Renal cortex interstitium (tissue), 11 donors: ENCODE data around the gene RYR1. TPM values are rescaled to one million over a fixed set of nuclear protein-coding genes. Genes with fewer than 3 reads are reported as not detected.
"Not testable (repeated sequence)": the region's sequence is repeated elsewhere in the genome, so short reads cannot be mapped to it uniquely, and the experiment has no call there.

Experiments
- DNase-seq, 11 donors: peaks; one replicate each; pipeline ENCODE4 v3.0.0-alpha.2; 2013; ENCODE audit warnings: low read depth in 9 of 11, low spot score in 4 of 11; ENCODE audit errors: extremely low read depth in 1 of 11
- polyA plus RNA-seq, 3 donors: library from polyadenylated mRNA; unstranded; fragments of 120-200 nt; gene quantifications; one replicate each; pipeline ENCODE4 v1.2.1, GENCODE V29; 2013; ENCODE audit not compliant: insufficient read length in 3 of 3

The RYR1 gene
- polyA plus RNA-seq, 3 donors, result 4.4 to 7.1 (median 5.3) TPM

- DNase-seq, result peak in 7 of 11 donors; percentile 26 to 48 (median 34)
Observed at GRCh38 chr19:38543807-38544568, 110.5 kb downstream of the RYR1 start.

DNA sequence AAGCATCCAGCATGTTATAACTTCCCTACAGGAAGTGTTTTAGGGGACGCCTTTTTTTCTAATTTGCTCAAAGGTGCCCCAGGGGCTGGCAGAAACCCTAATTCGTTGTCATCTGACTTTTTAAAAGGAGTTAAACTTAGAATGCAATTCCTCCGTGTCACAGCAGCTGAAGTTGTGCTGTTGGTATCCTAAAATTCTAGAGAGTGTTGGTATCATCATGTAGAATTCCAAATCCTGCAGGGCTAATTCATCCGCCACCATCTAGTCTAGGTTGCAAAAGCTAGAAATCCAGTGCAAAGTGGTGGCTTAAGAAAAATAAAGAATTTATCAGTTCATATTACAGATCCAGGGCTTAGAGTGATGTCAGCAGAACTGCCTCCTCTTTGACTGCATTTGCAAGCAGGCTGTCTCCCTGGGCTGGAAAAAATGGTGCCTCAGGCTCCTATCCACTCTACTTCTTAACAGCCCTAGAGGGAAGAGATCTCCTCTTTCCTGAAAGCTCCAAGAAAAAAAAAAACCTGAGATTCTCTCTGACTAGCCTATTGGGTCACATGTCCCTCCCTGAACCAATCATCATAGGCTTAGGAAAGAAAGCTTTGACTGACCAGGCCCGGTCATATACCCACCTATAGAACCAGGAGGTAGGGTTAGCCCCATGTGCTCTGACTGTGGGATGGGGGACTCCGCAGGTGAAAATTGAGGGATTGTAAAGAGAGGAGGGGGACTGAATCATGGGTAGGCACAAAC is 111.3 kb downstream of the RYR1 start:
- peak in 3 of 11 donors; percentile 23 to 39 (median 31) for DNase-seq

GRCh38 chr19:38545596-38545995 is 112.1 kb downstream of the RYR1 start:
- no peak for DNase-seq

GRCh38 chr19:38547421-38547820 is 113.9 kb downstream of the RYR1 start:
- no peak for DNase-seq

GRCh38 chr19:38549061-38549460 is 115.6 kb downstream of the RYR1 start:
- no peak for DNase-seq

DNA sequence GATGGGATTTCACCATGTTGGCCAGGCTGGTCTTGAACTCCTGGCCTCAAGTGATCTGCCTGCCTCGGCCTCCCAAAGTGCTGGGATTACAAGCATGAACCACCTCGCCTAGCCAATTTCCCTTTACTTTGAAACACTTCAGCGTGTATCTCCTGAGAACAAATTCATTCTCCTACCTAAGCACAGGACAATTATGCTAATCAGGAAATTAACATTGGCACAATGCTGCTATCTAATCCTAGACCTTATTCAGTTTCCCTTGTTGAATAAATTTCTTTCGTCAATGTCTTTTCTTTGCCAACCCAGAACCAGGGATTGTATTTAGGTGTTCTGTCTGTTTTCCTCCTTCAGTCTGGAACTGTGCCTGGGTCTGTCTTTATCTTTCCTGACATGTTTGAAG is 116.5 kb downstream of the RYR1 start:
- no peak for DNase-seq

GRCh38 chr19:38550376-38550775 is 116.9 kb downstream of the RYR1 start:
- DNase-seq, result no peak

- DNase-seq, result no peak
Observed at GRCh38 chr19:38551450-38551813, 117.9 kb downstream of the RYR1 start.

GRCh38 chr19:38553239-38553638 is 119.7 kb downstream of the RYR1 start:
- DNase-seq, result not testable (repeated sequence)

DNA sequence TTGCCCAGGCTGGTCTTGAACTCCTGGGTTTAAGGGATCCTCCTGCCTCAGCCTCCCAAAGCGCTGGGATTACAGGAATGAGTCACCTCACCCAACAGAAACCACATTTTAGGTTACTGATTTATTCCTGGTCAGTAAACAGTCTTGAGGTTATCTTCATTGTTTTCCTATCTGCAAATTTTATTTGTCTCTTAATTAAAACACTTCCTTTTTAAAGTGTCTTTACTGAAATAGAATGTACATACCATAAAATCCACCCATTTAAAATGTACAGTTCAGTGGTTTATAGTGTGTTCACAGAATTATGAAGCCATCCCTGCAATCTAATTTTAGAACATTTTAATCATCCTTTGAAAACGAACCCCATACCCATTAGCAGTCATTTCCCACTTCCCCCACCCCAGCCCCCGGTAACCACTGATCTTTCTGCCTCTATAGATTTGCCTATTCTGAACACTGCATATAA is 121.2 kb downstream of the RYR1 start:
- DNase-seq, result no peak

DNA sequence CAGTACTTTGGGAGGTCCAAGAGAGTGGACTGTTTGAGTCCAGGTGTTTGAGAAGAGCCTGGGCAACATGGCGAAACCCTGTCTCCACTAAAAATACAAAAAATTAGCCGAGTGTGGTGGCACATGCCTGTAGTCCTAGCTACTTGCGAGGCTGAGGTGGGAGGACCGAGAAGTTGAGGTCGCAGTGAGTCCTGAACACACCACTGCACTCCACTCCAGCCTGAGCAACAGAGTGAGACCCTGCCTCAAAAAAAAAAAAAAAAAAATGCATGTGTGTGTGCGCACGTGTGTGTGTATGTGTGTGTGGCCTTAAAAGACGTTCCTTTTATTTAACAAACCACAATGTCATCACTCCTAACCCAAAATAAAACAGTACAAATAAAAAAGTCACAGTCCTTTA is 121.7 kb downstream of the RYR1 start:
- no peak for DNase-seq

DNA sequence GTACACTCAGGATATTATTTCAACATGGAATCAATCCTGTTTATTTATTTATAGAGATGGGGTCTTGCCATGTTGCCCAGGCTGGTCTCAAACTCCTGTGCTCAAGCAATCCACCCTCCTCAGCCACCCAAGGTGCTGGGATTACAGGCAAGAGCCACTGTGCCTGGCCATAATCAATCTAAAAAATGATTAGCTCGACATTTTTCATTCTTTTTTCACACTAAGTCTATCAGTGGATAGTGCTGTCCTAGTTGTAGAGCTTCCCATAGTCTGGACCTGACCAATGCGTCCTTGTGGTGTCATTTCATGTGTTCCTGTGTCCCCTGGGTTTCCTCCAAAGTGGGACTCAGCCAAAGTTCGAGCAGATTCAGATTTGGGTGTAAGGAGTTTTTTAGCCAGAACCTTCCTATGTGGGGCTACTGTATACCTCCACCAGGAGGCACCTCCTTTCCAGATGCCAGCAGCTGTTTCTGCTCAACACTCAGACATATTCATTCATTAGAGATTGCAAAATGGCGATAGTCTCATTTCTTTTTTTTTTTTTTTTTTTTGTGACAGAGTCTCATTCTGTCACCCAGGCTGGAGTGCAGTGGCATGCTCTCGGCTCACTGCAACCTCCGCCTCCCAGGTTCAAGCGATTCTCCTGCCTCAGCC is 123.2 kb downstream of the RYR1 start:
- DNase-seq, result no peak

- DNase-seq, result no peak
Observed at GRCh38 chr19:38557205-38557799, 123.8 kb downstream of the RYR1 start.

- not testable (repeated sequence) for DNase-seq
Observed at GRCh38 chr19:38558933-38559332, 125.4 kb downstream of the RYR1 start.

DNA sequence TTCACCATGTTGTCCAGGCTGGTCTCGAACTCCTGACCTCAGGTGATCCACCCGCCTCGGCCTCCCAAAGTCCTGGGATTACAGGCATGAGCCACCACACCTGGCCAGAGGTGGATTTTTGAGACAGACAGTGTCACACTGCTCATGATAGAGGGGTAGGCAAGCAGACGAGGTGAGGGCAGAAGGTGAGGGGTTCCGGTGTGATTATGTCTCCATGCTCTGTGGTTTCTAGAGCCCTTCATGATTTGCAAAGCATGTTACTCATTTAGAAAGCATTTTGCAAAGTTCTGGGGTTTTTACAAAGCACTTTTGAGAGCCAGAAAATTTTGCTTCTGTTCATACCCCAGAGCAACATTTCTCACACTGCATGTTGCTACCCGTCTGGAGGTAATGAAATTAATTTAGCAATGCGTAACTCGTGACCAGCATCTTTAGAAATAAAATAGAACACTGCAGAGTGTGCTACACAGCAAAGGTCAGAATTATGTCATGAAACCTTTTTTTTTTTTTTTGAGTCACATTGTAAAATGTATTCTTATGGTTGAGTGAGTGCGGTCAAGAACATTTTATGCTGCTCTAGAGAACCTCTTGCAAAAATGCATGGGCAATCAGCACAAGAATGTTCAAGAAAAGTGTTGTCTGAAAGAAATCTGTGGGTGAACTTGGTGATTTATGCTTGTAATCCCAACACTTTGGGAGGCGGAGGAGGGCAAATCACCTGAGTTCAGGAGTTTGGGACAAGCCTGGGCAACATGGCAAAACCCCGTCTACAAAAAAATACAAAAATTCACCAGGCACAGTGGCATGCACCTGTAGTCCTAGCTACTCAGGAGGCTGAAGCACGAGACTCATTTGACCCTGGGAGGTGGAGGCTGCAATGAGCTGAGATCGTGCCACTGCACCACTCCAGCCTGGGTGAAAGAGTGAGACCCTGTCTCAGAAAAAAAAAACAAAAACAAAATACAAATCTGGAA is 126.2 kb downstream of the RYR1 start:
- no peak for DNase-seq

DNA sequence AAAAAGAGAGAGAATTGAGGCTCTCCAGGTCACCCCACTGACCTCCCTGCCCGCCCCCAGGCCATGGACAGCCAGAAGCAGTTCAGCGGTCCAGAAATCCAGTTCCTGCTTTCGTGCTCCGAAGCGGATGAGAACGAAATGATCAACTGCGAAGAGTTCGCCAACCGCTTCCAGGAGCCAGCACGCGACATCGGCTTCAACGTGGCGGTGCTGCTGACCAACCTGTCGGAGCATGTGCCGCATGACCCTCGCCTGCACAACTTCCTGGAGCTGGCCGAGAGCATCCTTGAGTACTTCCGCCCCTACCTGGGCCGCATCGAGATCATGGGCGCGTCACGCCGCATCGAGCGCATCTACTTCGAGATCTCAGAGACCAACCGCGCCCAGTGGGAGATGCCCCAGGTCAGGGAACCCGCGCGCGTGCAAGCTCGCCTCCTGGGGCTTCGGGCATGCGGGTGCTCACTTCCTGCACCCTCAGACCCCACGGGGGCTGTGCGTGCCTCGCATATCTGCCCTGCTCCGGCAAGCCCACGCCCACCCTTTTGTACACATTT is 127.6 kb downstream of the RYR1 start:
- no peak for DNase-seq

- DNase-seq, result no peak
Observed at GRCh38 chr19:38561658-38562057, 128.2 kb downstream of the RYR1 start.

DNA sequence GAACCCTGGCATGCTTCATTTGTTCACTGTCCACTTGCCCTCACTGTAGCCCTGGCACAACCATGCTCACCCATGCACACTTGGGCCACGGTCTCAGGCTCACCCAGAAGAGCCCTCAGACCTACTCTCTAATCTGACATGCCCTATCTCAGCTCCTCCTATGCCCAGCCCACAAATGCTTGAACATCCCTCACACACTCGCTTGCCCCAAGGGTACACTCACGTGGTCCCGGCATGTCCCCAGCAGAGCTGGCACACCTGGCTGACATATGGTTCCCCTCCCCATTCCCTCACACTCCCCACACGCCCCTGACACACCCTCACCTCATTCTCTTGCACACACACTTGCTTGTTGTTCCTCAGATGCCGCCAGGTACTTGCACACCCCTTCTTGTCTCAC is 128.6 kb downstream of the RYR1 start:
- DNase-seq, result no peak
